IPS-18c (cell line): ENCODE measurements around the gene APOB.

Experiments used
- H3K4me3 ChIP-seq: 2 replicates; pipeline ENCODE4 v1.7.0; 2013; ENCODE audit warnings: low read depth, mild to moderate bottlenecking, low read length, moderate library complexity; ENCODE audit not compliant: insufficient read depth
- H3K9me3 ChIP-seq: one replicate; pipeline ENCODE4 v1.6.1; 2013; ENCODE audit warnings: mild to moderate bottlenecking, low read length, moderate library complexity; ENCODE audit not compliant: control insufficient read depth, insufficient read depth

The APOB gene

GRCh38 chr2:21025690-21026478 lies 18.0 kb downstream of the APOB start:
- no peak overlapping the region for H3K4me3 ChIP-seq
- H3K9me3 ChIP-seq, result peaks cover 2% of the 10 kb centered on the region

- Histone ChIP-seq H3K4me3 (no peak overlapping the region), H3K9me3 (peaks cover 2% of the 10 kb centered on the region)
These were observed 19.0 kb downstream of the APOB start for GRCh38 chr2:21024722-21025389.

DNA sequence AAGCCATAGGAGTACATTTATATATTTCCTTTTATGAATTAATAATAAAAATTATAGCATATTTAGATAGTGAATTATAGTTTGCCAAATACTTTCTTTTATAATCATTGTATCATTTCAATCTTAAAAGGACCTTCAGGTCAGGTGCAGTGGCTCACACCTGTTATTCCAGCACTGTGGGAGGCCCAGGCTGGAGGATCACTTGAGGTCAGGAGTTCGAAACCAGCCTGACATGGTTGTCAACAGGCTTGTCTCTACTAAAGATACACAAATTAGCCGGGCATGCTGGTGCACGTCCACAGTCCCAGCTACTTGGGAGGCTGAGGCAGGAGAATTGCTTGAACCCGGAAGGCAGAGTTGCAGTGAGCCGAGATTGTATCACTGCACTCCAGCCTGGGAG lies 19.7 kb downstream of the APOB start:
- Histone ChIP-seq H3K9me3 (peaks cover 2% of the 10 kb centered on the region), H3K4me3 (no peak overlapping the region)

DNA sequence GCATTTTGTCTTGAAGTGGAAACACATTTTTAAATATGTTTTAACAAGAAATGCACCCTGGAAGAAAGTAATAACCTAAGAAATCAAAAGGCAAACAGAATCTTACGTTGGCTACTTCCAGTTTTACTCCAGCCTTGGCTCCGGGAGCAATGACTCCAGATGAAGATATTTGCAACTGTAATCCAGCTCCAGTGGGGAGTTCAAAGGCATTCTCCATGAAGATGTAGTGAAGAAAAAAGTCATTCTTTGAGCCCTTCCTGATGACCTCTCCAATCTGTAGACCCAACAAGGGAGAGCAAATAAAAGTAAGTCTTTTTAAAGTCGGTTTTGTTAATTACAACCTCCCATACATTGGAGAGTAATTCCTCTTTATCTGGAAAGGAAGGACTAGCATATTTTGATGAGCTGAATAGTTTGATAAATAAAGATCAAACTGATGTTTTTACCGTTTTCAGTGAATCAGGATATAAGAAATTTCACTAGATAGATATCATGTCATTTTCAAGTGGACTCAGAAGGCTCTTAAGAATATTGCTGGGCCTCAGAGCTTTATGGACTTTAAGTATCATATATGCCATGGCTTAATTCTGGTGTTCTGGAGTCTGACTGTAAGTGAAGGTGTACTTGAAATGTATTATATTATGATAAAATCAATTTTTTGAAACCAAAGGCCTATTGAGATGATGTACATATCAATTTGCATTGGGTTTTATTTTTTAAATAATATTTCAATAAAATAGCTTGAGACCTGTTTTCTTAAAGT lies 20.3 kb downstream of the APOB start:
- H3K9me3 ChIP-seq, result peaks cover 2% of the 10 kb centered on the region
- H3K4me3 ChIP-seq, result no peak overlapping the region

DNA sequence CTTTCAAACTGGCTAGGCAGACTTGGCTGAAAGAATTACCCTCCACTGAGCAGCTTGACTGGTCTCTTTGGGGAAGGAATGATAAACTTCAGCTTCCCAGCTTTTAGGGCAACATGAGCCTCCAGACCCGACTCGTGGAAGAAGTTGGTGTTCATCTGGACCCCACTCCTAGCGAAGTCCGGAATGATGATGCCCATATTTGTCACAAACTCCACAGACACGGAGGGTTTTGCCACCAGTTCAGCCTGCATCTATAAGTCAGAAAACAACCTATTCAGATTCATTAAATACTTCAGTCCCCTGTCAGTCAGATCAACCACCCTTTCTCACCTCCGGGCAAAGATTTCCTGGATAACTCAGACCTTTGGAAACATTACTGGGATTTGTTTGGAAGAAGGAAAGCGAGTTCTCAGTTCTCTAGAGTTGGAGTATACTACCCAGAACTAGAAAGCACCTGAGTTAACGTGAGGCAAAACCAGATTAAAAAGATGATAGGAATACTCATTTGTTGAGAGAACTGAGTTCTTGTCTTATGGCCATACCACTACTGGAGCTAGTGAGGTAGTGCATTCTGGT lies 21.0 kb downstream of the APOB start:
- H3K4me3 ChIP-seq, result no peak overlapping the region

DNA sequence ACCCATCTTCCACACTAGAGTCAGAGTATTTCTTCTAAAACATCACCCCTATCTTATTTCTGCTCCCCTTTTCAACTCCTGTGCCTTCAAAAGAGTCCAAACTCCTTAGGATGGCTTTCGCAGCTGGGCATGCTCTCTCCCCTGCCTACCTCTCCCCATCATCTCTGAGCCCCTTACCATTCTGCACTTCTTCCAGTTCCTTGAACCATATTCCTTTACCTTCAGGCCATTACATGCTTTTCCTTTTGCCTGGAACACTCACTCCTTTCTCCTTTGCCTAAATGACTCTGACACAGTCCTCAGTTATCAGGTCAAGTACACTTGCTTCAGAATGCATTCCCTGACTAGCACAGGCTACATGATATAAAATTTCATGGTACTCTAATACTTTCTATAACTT lies 22.4 kb downstream of the APOB start:
- Histone ChIP-seq H3K9me3 (peaks cover 2% of the 10 kb centered on the region), H3K4me3 (no peak overlapping the region)

More for the DNA sequence above, 21.0 kb downstream of the APOB start:
- H3K9me3 ChIP-seq, result peaks cover 2% of the 10 kb centered on the region

- H3K9me3 ChIP-seq, result peaks cover 2% of the 10 kb centered on the region
These were observed 23.1 kb downstream of the APOB start for GRCh38 chr2:21020668-21021288.

GRCh38 chr2:21020031-21020667 lies 23.7 kb downstream of the APOB start:
- no peak overlapping the region for H3K4me3 ChIP-seq
- H3K9me3 ChIP-seq, result no peaks in the 10 kb centered on the region

More at GRCh38 chr2:21020668-21021288, 23.1 kb downstream of the APOB start:
- H3K4me3 ChIP-seq, result no peak overlapping the region

- Histone ChIP-seq H3K9me3 (no peaks in the 10 kb centered on the region), H3K4me3 (no peak overlapping the region)
These were observed 24.2 kb downstream of the APOB start for GRCh38 chr2:21019678-21020021.

DNA sequence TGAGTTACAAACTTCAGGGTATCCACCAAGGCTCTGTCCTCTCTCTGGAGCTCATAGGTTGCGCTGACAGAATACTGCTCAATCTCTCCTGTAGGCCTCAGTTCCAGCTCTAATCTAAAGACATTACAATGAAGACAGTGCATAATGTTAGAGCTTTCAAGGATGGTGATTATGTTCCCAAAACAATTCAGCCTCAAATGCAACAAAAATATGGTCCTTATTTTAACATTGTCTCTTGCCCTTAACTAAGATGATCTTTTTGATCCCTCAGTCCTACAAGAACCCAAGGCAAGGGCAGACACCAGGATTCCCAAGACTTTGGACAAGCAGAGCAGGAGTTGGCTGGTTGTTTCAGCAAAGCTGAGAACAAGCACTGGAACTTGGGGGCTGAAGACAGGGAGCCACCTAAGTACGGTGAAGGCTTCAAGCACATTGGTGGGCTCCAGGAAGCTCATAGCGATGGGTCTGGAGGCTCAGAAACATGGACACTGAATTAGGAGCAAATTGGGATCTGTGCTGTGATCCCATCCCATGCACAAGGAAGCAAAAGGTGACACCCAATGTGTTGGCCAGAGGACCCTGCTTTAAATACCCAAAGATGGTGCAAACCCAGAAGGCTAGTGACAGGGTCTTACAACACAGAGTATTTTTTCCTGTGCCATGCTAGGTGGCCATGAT lies 24.7 kb downstream of the APOB start:
- Histone ChIP-seq H3K4me3 (no peak overlapping the region), H3K9me3 (no peaks in the 10 kb centered on the region)

- Histone ChIP-seq H3K9me3 (no peaks in the 10 kb centered on the region), H3K4me3 (no peak overlapping the region)
These were observed 25.6 kb downstream of the APOB start for GRCh38 chr2:21018290-21018689.

DNA sequence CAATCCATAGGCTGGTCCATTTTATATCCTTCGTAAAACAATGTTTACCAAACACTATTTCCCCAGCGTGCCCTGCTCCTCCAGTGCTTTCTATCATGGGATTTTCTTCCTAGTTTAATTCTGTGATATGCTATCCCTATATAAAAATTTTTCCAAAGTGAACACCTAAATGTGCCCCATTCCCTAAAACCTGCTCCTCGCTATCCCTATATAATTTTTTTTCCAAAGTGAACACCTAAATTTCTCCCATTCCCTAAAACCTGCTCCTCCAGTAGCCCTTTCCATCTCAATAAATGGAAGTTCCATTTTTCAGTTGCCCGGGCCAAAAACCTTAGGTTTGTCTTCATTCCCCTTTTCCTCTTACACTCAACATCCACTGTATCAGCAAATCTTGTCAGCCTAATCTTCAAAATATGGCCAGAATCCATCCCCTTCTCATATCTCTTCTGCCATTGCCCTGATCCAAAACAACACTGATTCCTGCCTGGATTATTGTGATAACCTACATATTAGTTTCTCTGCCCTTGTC lies 26.1 kb downstream of the APOB start:
- H3K4me3 ChIP-seq, result no peak overlapping the region

DNA sequence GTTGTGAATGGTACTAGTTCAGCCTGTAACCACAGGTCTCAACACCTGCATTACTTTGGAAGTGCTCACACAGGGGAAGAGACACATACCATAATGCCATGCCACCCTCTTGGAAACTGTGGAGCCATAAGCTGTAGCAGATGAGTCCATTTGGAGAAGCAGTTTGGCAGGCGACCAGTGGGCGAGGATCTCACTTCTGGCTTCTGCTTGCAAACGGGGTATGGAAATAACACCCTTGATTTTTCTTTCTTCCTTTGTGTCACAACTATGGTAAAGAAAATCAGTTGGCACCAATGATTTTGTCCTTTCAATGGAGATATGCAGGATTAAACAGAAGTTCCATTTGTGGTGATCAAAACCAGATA lies 28.6 kb downstream of the APOB start:
- Histone ChIP-seq H3K4me3 (no peak overlapping the region), H3K9me3 (no peaks in the 10 kb centered on the region)

More for the DNA sequence above, 26.1 kb downstream of the APOB start:
- H3K9me3 ChIP-seq, result no peaks in the 10 kb centered on the region

- no peaks in the 10 kb centered on the region for H3K9me3 ChIP-seq
- H3K4me3 ChIP-seq, result no peak overlapping the region
These were observed 29.3 kb downstream of the APOB start for GRCh38 chr2:21014364-21015280.

DNA sequence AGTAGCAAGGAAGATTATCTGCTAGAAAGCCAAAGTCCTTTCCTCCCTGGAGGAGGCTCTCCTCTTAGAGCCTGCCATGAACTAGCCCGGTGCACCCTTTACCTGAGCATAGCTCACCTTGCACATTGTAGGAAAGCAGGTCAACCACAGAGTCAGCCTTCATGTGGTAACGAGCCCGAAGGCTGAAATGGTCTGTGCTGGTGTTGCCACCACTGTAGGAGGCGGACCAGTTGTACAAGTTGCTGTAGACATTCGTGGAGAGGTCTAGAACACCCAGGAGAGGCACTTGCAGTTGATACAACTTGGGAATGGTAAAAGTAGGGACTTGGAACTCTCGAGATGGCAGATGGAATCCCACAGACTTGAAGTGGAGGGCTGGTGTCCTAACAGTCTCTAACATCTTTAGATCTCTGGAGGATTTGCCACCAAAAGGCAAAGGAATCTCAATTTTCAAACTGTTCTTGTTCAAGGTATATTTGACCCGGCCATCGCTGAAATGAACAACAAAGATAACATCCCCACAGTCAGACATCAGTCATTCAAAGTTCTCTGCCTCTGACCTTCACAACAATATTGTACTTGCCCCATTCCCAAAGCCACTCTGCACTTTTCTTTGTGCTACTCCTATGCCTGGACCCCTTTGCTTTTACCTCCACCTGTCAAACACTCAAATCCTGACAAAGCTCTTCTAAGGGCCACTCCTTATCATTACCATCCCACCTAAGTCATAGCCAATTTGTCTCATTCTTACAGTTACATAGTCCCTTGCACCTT lies 30.6 kb downstream of the APOB start:
- H3K4me3 ChIP-seq, result no peak overlapping the region

More for the DNA sequence above, 30.6 kb downstream of the APOB start:
- no peaks in the 10 kb centered on the region for H3K9me3 ChIP-seq
